Right renal pelvis (tissue), 4 donors: ENCODE data around the gene GANC. TPM values are rescaled to one million over a fixed set of nuclear protein-coding genes. Genes with fewer than 3 reads are reported as not detected.
"Not testable (repeated sequence)": the region's sequence is repeated elsewhere in the genome, so short reads cannot be mapped to it uniquely, and the experiment has no call there.

Experiments
- DNase-seq, 4 donors: peaks; one replicate each; pipeline ENCODE4 v3.0.0-alpha.2; 2013; ENCODE audit warnings: low read depth in 4 of 4, low spot score in 3 of 4, missing footprints in 1 of 4
- polyA plus RNA-seq, 4 donors: library from polyadenylated mRNA; unstranded; fragments of 120-200 nt; gene quantifications; one replicate each; pipeline ENCODE4 v1.2.1, GENCODE V29; 2013; ENCODE audit not compliant: insufficient read length in 4 of 4

The GANC gene
- polyA plus RNA-seq, 4 donors, result 23.6 to 33.9 (median 27.3) TPM

DNA sequence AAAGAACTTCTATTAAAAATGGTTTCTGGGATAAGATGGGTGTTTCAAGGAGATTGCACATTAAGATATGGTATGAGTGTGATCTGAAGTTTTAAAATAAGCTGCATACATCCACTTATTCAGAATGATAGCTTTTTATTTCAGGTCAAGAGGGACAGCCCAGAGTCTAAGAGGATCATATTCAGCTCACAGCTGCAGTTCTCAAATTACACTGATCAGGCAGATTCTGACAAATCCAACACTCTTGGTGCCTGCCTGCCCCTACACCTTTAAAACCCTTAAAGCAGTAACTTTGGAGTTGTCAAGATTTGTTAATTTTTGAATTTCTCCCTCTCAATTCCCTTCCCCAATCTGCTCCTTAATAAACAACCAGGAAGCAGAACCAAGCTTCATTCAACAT lies 9.3 kb downstream of the GANC start:
- no peak for DNase-seq

DNA sequence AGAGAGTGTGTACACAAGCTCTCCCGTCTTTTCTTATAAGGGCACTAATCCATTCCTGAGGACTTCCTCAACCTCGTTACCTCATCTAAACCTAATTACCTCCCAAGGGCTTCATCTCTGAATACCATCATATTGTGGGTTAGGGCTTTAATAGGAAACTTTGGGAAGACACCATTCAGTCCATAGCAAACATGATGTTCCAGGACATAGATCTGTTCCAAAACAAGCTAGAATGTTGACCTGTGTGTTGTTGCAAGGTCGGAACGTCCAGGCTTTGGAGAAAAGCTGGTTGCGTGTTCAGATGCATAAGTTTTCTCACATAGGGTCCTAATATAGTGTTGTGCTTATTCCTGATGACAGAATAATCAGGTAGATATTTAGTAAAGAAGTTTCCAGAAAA lies 9.9 kb downstream of the GANC start:
- DNase-seq, result no peak

DNA sequence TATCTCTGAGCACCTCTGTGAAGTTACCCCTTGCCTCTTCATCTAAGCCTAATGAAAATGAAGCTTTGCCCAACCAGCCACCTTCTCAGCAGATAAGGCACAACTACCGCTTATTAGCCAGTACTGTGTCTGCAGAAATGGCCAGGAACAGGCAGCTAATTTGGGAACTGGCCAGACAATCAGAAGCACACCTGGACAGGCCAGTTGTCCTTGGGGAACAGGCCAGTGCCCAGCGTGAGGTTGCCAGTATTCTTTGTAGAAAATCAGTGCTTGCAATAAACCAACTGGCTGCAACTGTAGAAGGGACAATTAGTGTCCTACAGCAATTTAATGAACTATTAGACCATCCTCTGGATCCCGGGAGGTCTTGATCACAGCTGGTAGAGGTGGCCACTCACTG lies 10.7 kb downstream of the GANC start:
- no peak for DNase-seq

DNA sequence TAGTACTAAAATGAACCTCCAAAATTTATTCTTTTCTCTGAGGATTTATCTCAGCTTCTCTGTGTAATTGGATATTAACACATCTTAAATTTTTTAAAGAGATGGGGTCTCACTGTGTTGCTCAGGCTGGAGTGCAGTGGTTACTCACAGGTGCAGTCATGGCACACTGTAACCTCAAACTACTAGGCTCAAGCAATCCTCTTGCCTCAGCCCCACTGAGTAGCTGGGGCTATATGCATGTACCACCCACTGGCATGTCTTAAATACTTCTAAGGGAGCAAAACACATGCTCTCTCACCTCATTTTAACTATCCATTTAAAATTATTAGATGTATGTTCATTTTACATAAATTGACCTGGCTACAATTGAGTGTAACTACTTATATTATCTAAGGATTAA lies 11.6 kb downstream of the GANC start:
- DNase-seq, result no peak

DNA sequence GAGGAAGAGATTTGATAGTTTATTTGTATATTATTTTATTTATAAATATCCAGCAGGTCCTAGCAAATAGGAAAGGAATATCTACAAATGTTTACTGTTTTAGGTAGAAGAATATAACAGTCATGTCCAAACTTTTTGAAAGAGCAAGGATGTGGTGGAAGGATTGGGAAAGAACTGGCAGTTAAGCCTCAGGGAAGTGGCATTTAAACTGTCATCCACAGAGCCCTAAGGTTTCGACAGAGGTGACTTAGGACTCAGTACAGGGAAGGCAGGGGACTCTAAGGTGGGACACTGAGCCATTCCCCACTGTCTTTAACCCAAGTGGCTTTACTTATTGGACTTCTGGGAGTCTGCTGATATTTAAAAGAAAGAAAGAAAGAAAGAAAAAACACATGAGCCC lies 12.0 kb downstream of the GANC start:
- no peak for DNase-seq

DNA sequence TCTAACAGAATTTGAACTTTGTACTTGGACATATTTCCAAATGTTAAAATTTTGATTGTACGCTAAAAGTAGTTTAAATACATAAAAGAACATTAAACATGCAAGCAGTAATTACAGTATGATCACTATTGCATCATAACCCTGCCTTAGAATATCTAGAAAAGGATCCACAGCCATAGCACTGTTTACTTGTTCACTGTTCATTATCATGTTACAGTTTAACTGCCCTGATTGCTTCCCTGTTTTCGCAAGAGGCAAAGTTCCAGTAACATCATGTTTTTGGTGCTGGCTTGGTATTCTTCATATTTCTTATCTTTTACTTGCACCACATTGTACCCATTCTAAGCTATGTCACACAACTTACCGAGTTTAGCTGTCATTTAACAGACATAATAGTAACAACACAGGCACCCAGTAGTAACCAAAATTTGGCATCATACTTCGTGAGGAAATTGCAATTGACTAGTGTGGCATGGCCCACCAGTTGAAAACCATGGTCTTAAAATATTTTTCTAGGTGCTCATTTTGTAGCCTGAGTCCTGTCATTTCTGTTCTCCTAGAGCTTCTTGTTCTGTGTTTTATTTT lies 13.5 kb downstream of the GANC start:
- DNase-seq, result no peak

DNA sequence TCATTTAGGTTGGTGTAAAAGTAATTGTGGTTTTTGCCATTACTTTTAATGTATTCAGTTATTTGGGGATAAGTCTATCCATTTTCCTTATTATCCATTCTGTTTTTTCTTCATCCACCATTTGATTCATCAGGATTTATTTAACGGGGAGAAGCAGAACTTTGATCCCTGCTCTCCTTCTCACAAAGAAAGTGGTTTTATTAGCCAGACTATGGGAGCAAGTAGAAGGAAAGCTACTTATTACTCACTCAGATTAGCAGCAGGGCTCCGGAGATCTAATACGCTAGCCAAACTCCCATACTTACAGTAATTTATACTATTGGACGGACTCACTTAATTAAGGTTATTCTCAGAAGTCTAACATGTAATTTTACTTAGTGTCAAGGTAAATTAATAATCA lies 14.9 kb downstream of the GANC start:
- no peak for DNase-seq

DNA sequence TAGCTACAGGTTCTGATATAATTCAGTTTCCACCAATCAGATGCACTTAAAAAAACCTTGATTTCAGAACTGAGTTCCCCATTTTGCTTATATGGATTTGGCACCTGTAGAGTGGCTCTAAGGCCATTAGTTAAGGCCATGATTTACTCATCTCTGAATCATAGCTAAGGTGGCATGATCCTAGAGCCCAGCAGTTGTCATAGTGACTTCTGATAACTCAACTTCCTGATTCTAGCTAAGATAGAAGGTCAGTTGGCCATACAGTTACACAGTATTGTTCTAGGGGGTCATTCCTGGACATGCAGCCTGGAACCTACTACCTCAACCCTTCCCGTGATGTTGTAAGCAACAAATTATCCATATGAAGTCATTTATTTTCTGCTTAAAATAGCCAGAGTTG lies 16.2 kb downstream of the GANC start:
- DNase-seq, result no peak

DNA sequence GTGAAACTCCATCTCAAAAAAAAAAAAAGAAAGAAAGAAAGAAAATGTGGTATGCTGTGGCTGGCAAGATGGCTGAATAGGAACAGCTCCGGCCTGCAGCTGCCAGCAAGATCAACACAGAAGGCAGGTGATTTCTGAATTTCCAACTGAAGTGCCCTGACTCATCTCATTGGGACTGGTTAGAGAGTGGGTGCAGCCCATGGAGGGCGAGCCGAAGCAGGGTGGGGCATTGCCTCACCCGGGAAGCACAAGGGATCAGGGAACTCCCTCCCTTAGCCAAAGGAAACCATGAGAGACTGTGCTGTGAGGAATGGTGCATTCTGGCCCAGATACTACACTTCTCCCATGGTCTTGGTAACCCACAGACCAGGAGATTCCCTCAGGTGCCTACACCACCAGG lies 28.0 kb downstream of the GANC start:
- not testable (repeated sequence) for DNase-seq

DNA sequence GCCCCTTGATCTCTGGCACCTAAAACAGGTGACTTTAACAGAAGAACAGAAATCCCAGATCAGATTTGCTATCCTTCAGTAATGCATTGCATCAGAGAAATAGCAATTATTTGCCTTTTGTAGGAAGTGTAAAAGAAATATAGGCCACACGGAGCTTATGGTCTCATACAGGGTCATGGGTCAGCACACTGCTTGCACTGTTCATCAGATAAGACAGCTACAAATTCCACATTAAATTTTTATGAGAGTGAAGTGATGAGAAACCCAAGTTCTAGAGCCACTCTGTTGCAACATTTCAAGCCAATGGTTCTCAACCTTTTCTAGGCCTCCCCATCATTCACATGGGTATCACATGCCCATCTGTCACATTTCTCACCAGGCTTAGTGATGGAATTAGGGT lies 33.7 kb downstream of the GANC start:
- DNase-seq, result no peak

DNA sequence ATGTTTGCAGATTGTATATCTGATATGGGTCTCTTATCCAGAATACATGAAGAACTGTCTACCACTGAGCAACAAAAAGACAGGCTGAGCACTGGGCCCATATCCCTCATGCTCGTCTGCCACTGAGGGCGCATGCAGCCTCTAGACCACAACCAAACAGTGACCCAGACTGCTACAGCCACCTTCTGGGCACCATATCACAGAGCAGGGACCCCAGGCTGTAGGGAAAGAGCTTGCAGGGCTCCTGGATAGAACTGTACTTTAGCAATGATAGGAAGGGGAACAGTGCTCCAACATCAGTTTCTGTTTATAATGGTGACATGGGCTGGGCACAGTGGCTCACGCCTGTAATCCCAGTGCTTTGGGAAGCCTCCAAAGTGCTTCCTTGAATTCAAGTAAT lies 40.5 kb downstream of the GANC start:
- DNase-seq, result no peak

DNA sequence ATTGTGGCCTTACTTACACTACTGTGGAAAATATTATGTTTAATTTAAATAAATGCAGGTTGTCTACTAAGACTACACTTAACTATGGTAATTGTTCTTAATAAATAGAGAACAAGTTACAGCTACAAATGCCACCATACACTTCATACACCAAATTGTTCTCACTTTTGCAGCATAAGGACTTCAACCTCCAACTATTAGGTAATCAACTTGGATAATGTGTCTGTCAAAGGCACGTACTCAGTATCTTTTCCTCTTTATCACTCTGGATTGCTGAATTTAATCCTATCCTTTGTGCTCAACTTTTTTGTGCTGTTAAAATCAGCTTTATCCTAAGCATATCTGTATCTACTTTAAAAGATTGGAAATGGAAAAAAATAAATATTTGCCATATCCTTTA lies 41.8 kb downstream of the GANC start:
- DNase-seq, result no peak

DNA sequence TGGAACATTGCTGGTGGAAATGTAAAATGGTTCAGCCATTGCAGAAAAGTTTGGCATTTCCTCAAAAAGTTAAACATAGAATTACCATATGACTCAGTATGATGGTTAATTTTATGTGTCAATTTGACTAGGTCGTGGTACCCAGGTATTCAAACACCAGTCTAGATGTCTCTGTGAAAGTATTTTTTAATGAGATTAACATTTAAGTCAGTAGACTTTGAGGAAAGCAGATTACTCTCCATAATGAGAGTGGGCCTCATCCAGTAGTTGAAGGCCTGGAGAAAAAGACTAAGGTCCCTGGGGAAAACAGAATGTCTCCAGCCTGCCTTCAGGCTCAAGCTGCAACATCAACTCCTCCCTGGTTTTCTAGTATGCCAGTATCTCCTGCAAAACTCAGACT lies 42.5 kb downstream of the GANC start:
- no peak for DNase-seq

DNA sequence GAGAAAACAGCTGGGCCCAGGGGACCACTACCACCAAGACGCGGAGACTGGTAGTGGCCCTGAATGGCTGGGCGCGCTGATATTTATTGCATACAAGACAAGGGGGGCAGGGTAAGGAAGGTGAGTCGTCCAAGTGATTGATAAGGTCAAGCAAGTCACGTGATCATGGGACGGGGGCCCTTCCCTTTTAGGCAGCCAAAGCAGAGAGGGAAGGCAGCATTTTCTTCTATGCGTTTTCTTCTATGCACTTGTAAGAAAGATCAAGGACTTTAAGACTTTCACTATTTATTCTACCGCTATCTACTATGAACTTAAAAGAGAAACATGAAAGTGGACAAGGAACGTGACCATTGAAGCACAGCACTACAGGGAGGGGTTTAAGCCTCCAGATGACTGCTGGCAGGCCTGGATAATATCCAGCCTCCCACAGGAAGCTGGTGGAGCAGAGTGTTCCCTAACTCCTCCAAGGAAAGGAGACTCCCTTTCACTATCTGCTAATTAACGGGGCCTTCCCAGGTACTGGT lies 43.3 kb downstream of the GANC start:
- not testable (repeated sequence) for DNase-seq

DNA sequence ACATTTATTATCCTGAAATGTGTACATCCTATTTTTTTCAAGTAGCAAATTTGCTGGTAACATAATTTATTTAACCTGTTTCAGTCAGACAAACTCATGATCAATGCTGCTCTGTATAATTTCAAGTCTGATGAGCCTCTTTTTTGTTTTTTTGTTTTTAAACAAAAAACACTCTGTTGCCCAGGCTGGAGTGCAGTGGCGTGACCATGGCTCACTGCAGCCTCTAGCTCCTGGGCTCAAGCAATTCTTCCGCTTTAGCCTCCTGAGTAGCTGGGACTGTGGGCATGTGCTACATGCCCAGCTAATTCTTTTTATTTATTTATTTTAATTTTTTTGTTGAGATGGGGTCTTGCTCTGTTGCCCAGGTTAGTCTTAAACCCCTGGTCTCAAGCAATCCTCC lies 46.2 kb downstream of the GANC start:
- DNase-seq, result no peak

DNA sequence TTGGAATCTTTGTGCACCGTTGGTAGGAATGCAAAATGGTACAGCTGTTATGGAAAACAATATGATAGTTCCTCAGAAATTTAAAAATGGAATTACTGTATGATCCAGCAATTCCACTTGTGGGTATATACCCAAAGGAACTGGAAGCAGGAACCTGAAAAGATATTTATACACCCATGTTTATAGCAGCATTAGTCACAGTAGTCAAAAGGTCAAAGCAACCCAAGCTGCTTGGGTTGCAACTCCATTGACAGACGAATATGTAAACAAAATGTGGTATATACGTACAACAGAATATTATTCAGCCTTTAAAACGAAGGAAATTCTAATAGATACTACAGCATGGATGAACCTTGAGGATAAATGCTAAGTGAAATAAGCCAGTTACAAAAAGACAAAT lies 51.3 kb downstream of the GANC start:
- no peak for DNase-seq

DNA sequence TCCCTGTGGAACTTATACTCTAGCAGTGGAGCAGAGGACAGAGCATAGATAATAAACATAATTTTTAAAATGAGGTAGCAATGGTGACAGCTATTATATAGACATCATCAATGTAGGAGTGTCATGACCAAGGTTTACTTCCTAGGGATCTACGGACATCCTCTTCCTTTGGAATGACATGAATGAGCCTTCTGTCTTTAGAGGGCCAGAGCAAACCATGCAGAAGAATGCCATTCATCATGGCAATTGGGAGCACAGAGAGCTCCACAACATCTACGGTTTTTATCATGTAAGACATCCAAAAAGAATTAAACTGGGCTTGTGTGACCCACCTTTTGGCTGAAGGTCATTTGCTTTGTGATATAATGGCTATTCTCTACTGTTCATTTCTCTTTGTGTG lies 56.2 kb downstream of the GANC start:
- no peak for DNase-seq

DNA sequence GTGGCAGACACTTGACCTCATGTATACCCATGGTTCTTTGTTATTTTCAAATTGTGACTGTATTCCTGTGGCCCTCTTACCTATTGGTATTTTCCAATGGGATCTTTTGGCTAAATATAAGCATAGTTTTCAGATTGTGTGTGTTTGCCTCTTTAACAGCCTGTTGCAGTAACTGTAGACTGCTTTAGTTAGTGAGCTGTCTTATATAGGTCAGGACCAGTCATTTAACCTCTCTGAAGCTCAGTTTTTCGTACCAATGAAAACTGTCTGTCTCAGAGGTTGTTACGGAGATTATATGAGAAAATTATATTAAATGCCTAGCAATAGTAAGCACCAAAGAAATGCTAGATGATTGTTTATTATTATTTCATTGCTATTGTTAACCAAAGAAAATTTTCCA lies 57.0 kb downstream of the GANC start:
- DNase-seq, result no peak

DNA sequence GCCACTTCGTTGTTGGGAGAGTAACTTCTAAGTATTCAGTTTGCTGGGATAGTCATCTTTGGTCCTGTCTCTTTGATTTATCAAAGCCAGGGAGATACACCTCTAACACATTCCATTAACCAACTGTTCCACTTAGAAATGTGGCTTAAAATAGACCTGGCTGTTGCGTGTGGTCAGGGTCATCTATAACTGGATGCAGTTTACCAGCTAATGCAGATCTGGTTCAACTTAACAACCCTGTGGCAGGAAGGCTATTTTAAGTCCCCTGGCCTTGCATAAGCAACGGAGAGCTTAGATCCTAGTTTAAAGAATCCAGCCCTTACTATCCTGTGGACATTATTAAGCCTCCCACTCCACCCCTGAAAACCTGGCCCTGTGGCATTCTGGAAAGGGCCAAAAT lies 58.2 kb downstream of the GANC start:
- DNase-seq, result no peak

DNA sequence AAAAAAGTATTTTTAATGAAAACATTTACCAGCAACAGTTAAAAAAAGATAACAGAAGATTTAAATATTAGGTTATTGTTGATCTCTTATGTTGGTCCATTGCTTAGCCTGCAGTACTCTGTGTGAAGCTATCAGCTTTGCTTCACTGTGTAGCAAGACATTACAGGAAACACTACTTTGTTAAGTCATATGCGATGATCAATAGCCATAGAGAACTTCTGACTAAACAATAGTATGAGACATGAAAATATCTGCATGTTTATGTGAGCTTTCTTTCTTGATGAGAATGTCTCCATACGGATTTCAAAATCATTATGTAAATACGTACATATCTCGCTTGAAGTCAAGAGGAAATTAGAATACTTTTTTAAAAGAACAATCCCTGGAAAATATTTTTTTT lies 59.3 kb downstream of the GANC start:
- DNase-seq, result no peak

DNA sequence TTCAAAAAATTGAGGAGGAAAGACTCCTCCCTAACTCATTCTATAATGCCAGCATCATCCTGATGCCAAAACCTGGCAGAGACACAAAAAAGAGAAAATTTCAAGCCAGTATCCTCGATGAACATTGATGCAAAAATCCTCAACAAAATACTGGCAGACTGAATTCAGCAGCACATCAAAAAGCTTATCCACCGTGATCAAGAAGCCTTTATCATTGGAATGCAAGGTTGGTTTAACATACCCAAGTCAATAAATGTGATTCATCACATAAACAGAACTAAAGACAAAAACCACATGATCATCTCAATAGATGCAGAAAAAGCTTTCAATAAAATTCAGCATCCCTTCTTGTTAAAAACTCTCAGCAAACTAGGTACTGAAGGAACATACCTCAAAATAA lies 62.1 kb downstream of the GANC start:
- DNase-seq, result no peak

DNA sequence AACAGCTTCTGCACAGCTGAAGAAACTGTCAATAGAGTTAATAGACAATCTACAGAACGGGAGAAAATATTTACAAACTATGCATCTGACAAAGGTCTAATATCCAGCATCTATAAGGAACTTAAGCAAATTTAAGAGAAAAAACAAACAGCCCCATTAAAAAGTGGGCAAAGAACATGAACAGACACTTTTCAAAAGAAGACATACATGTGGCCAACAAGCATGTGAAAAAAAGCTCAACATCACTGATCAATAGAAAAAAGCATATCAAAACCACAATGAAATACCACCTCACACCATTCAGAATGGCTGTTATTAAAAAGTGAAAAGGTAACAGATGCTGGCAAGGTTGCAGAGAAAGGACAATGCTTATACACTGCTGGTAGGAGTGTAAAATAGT lies 63.6 kb downstream of the GANC start:
- DNase-seq, result not testable (repeated sequence)

DNA sequence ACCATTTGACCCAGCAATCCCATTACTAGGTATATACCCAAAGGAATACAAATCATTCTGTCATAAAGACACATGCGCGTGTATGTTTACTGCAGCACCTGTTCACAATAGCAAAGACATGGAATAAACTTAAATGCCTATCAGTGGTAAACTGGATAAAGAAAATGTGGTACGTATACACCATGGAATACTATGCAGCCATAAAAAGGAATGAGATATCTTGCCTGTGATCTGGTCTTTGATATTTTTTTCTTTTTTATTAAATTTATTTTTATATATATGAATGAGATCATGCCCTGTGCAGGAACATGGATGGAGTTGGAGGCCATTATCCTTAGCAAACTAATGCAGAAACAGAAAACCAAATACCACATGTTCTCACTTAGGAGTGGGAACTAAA lies 64.1 kb downstream of the GANC start:
- not testable (repeated sequence) for DNase-seq
